ENCODE results near the gene CACNA1C. TPM values are rescaled to one million over a fixed set of nuclear protein-coding genes. Genes with fewer than 3 reads are reported as not detected.

The CACNA1C gene
- total RNA-seq, 4 donors from 2014 or later, result 9.7 to 42.1 (median 18.1) TPM

GRCh38 chr12:2320841-2321240 lies 268.1 kb downstream of the CACNA1C start:
- TF ChIP-seq, protein P1, sequence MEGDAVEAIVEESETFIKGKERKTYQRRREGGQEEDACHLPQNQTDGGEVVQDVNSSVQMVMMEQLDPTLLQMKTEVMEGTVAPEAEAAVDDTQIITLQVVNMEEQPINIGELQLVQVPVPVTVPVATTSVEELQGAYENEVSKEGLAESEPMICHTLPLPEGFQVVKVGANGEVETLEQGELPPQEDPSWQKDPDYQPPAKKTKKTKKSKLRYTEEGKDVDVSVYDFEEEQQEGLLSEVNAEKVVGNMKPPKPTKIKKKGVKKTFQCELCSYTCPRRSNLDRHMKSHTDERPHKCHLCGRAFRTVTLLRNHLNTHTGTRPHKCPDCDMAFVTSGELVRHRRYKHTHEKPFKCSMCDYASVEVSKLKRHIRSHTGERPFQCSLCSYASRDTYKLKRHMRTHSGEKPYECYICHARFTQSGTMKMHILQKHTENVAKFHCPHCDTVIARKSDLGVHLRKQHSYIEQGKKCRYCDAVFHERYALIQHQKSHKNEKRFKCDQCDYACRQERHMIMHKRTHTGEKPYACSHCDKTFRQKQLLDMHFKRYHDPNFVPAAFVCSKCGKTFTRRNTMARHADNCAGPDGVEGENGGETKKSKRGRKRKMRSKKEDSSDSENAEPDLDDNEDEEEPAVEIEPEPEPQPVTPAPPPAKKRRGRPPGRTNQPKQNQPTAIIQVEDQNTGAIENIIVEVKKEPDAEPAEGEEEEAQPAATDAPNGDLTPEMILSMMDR (IDR thresholded peaks at IDR 0.05), result no peak
- no peak for TF ChIP-seq POLR2A (IDR thresholded peaks at IDR 0.05)

GRCh38 chr12:2322554-2323120 lies 269.9 kb downstream of the CACNA1C start:
- TF ChIP-seq POLR2A (IDR thresholded peaks at IDR 0.05), result no peak
- TF ChIP-seq, protein P1 (IDR thresholded peaks at IDR 0.05), result no peak
- H3K4me1 ChIP-seq, result peaks cover 0 to 18% (median 0%) of the 10 kb centered on the region in 4 donors
- no peaks in the 10 kb centered on the region for H3K9me3 ChIP-seq
- no peak for DNase-seq
- H3K36me3 ChIP-seq, result no peaks in the 10 kb centered on the region
- H3K4me3 ChIP-seq, result no peak overlapping the region
- no peak overlapping the region for H3K27ac ChIP-seq
- H3K27me3 ChIP-seq, result no peaks in the 10 kb centered on the region

More at GRCh38 chr12:2320841-2321240, 268.1 kb downstream of the CACNA1C start:
- H3K4me3 ChIP-seq, result no peak overlapping the region
- no peak overlapping the region for H3K27ac ChIP-seq
- no peaks in the 10 kb centered on the region for H3K27me3 ChIP-seq
- no peak for DNase-seq
- H3K9me3 ChIP-seq, result no peaks in the 10 kb centered on the region
- peaks cover 0 to 18% (median 0%) of the 10 kb centered on the region in 4 donors for H3K4me1 ChIP-seq
- H3K36me3 ChIP-seq, result no peaks in the 10 kb centered on the region

GRCh38 chr12:2323532-2324255 lies 270.9 kb downstream of the CACNA1C start:
- no peak overlapping the region for H3K4me3 ChIP-seq
- DNase-seq, result no peak
- TF ChIP-seq, protein P1 (IDR thresholded peaks at IDR 0.05), result no peak
- no peak for TF ChIP-seq POLR2A (IDR thresholded peaks at IDR 0.05)

DNA sequence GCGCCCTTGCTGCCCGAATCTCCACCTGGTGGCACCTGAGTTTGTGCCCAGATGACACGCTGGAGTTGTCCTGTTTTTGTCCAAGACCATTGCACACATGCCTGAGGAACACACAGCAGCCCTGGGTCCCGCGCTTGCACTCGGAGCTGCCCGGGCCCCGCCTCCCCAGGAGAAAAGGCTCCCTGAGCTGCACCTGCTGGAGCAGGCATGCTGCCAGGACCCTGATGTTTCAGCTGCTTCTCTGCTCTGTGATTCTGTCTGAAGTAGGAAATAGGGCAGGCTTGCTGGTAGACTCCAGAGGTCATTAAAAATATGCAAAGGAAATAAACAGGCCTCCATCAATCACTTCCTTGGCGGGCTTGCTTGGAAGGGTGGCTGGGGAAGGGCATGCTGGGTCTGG lies 271.6 kb downstream of the CACNA1C start:
- H3K36me3 ChIP-seq, result no peaks in the 10 kb centered on the region
- DNase-seq, result peak in 2 of 3 donors; percentile 58 to 65
- H3K4me1 ChIP-seq, result peaks cover 0 to 18% (median 0%) of the 10 kb centered on the region in 4 donors
- no peaks in the 10 kb centered on the region for H3K27me3 ChIP-seq
- no peaks in the 10 kb centered on the region for H3K9me3 ChIP-seq
- no peak overlapping the region for H3K4me3 ChIP-seq
- H3K27ac ChIP-seq, result peak overlapping the region in 1 of 4 donors; percentile 27
- TF ChIP-seq, protein P1 (IDR thresholded peaks at IDR 0.05), result no peak
- no peak for TF ChIP-seq POLR2A (IDR thresholded peaks at IDR 0.05)

More at GRCh38 chr12:2323532-2324255, 270.9 kb downstream of the CACNA1C start:
- Histone ChIP-seq H3K36me3 (no peaks in the 10 kb centered on the region), H3K27ac (peak overlapping the region in 2 of 4 donors; percentile 5 to 27), H3K9me3 (no peaks in the 10 kb centered on the region), H3K4me1 (peaks cover 0 to 18% (median 0%) of the 10 kb centered on the region in 4 donors), H3K27me3 (no peaks in the 10 kb centered on the region)

- H3K9me3 ChIP-seq, result no peaks in the 10 kb centered on the region
- peaks cover 0 to 18% (median 0%) of the 10 kb centered on the region in 4 donors for H3K4me1 ChIP-seq
- no peak for DNase-seq
- no peaks in the 10 kb centered on the region for H3K27me3 ChIP-seq
- H3K4me3 ChIP-seq, result no peak overlapping the region
- no peak for TF ChIP-seq POLR2A (IDR thresholded peaks at IDR 0.05)
- TF ChIP-seq, protein P1 (IDR thresholded peaks at IDR 0.05), result no peak
- H3K36me3 ChIP-seq, result no peaks in the 10 kb centered on the region
- no peak overlapping the region for H3K27ac ChIP-seq
Observed at GRCh38 chr12:2325519-2325918, 272.7 kb downstream of the CACNA1C start.
